ENCODE measurements around the gene ADGRL1. TPM values are rescaled to one million over a fixed set of nuclear protein-coding genes. Genes with fewer than 3 reads are reported as not detected.
A peak's percentile ranks its signal among the peaks of the same experiment; 100 is the strongest.

Gene ADGRL1
- total and polyA plus RNA-seq, 2 of the 8 experiments (the other 6 are each of a cell fraction or from before 2014, with no cell fraction given) = 95.6 to 112 TPM

- no peak overlapping the region for H3K18ac ChIP-seq (ENCODE audit: extremely low read depth, low read length)
- H2AK5ac ChIP-seq (ENCODE audit: low read depth, low read length) = no peak overlapping the region
- H3K9me3 ChIP-seq (ENCODE audit: insufficient read depth in 2 of 2, low read depth in 1 of 2, low read length in 1 of 2) = no peaks in the 10 kb centered on the region
- no peaks in the 10 kb centered on the region for H3K23me2 ChIP-seq (ENCODE audit: low read depth, low read length)
- ChIA-PET POLR2A (ENCODE audit: partially characterized antibody) (interaction anchor here (0.6 to 1.3 kb wide), 3 partner anchors 13 to 185 kb away, joined by 3 read pairs; no protein-coding TSS in a partner anchor), CTCF (ENCODE audit: partially characterized antibody) (interaction anchor here (1.8 kb wide), 1 partner anchor 15 kb away, joined by 5 read pairs; no protein-coding TSS in a partner anchor)
- no peak overlapping the region for H2BK20ac ChIP-seq (ENCODE audit: low read length)
- H4K5ac ChIP-seq (ENCODE audit: insufficient read length, low read depth, low read length) = no peak overlapping the region
- H3K4me1 ChIP-seq (replicated peaks in 1 of 4; ENCODE audit: control insufficient read depth in 3 of 4, insufficient read depth in 4 of 4, low read length in 3 of 4) = peaks cover 0 to 5% (median 3%) of the 10 kb centered on the region in 4 experiments; a peak in 4 of 7 replicates
- no peak overlapping the region for H3K56ac ChIP-seq (replicated peaks; ENCODE audit: insufficient read length, low read depth, low read length)
- H3K23ac ChIP-seq (ENCODE audit: insufficient read length) = no peak overlapping the region
- FAIRE-seq (no peak), DNase-seq (ENCODE audit: low read depth in 1 of 2, low spot score in 2 of 2) (no peak)
- no peak overlapping the region for H2BK120ac ChIP-seq (replicated peaks; ENCODE audit: low read depth, low read length)
- H2BK5ac ChIP-seq (ENCODE audit: low read depth, low read length) = no peak overlapping the region; the same call in 1 of the 2 replicates
- H3K4ac ChIP-seq (replicated peaks; ENCODE audit: insufficient read length, low read depth, low read length) = no peak overlapping the region
- no peak overlapping the region for H3K14ac ChIP-seq (ENCODE audit: insufficient read length)
- H3K79me1 ChIP-seq (ENCODE audit: low read depth, low read length) = no peaks in the 10 kb centered on the region; the same call in 1 of the 2 replicates
- no peak overlapping the region for H2BK12ac ChIP-seq (ENCODE audit: low read depth, low read length)
- no peaks in the 10 kb centered on the region for H3K27me3 ChIP-seq (replicated peaks in 1 of 4; ENCODE audit: control insufficient read depth in 3 of 4, extremely low read depth in 1 of 4, insufficient read depth in 3 of 4, low read length in 3 of 4)
- H3K27ac ChIP-seq (ENCODE audit: low read depth, low read length) = no peak overlapping the region
- H4K91ac ChIP-seq (replicated peaks; ENCODE audit: insufficient read length, low read length) = no peak overlapping the region
- H3K79me2 ChIP-seq (ENCODE audit: control insufficient read depth in 1 of 2, insufficient read depth in 2 of 2, low read length in 2 of 2) = no peaks in the 10 kb centered on the region
- TF ChIP-seq POLR2AphosphoS5 (IDR thresholded peaks at IDR 0.05; ENCODE audit: low read depth, low read length) = 0 out of 2 replicates have a peak, but pooled peaks have one; percentile 4
- TF ChIP-seq RFX5 (IDR thresholded peaks at IDR 0.05; ENCODE audit: borderline replicate concordance, low read depth, low read length) = no peak
- no peak for TF ChIP-seq CHD2 (IDR thresholded peaks at IDR 0.05; ENCODE audit: low read length)
- H3K4me2 ChIP-seq (ENCODE audit: insufficient read depth in 1 of 2, low read depth in 2 of 2, low read length in 2 of 2) = no peak overlapping the region
- H2AFZ ChIP-seq (ENCODE audit: low read length) = no peak overlapping the region
- H3K4me3 ChIP-seq (ENCODE audit: extremely low read depth in 1 of 4, insufficient read depth in 2 of 4, low read depth in 3 of 4, low read length in 4 of 4) = no peak overlapping the region
- 0 out of 2 replicates have a peak overlapping the region, but pooled peaks have one; percentile 62 for H4K8ac ChIP-seq (ENCODE audit: extremely low read depth, insufficient read depth, low read length)
- H2BK15ac ChIP-seq (ENCODE audit: low read length) = no peak overlapping the region
- 96% methylated on average over 37 of the region's 38 CpGs; no CpG with 5 or more reads in 1 of the 2 experiments for WGBS, 2 experiments (ENCODE audit: extremely low coverage in 1 of 2, insufficient coverage in 1 of 2, insufficient read length in 1 of 2, insufficient replicate concordance in 2 of 2, low coverage in 1 of 2, low lambda C conversion rate in 2 of 2, missing lambda C conversion rate in 1 of 2)
- H3K9ac ChIP-seq (replicated peaks in 1 of 4; ENCODE audit: extremely low read depth in 1 of 4, low read depth in 3 of 4, low read length in 3 of 4) = no peak overlapping the region
- peaks cover 7 to 12% of the 10 kb centered on the region in 2 experiments for H4K20me1 ChIP-seq (replicated peaks in 1 of 2; ENCODE audit: control insufficient read depth in 1 of 2, insufficient read depth in 2 of 2, low read length in 2 of 2)
- peaks cover 12 to 46% (median 32%) of the 10 kb centered on the region in 4 experiments for H3K36me3 ChIP-seq (ENCODE audit: control insufficient read depth in 2 of 4, insufficient read depth in 4 of 4, low read length in 3 of 4)
Observed at GRCh38 chr19:14162871-14163297, 43.1 kb downstream of the ADGRL1 start.
